ENCODE data around the gene SUGCT.
"Not testable (repeated sequence)": the region's sequence is repeated elsewhere in the genome, so short reads cannot be mapped to it uniquely, and the experiment has no call there.

The SUGCT gene

GRCh38 chr7:40134428-40135316 is at the start of gene SUGCT, which contains the start of gene MPLKIP:
TSS of gene SUGCT (plus strand) at chr7:40135005.
TSS of gene MPLKIP (minus strand) at chr7:40134622. CDS start at chr7:40134567, 55 bp downstream.
- DNase-seq (ENCODE audit: low read depth in 2 of 2) = peak; percentile 68 to 79

- no peak for DNase-seq (ENCODE audit: low read depth in 2 of 2)
These were observed 42.6 kb upstream of the SUGCT start for GRCh38 chr7:40092182-40092581.

GRCh38 chr7:40093631-40094350 is 41.0 kb upstream of the SUGCT start:
- no peak for DNase-seq (ENCODE audit: low read depth in 2 of 2)

- DNase-seq (ENCODE audit: low read depth in 2 of 2) = no peak
These were observed 39.6 kb upstream of the SUGCT start for GRCh38 chr7:40095230-40095629.

- no peak for DNase-seq (ENCODE audit: low read depth in 2 of 2)
These were observed 39.0 kb upstream of the SUGCT start for GRCh38 chr7:40095695-40096327.

GRCh38 chr7:40097728-40098127 is 37.1 kb upstream of the SUGCT start:
- DNase-seq (ENCODE audit: low read depth in 2 of 2) = no peak

GRCh38 chr7:40098810-40099209 is 36.0 kb upstream of the SUGCT start:
- DNase-seq (ENCODE audit: low read depth in 2 of 2) = no peak

GRCh38 chr7:40099837-40100236 is 35.0 kb upstream of the SUGCT start:
- DNase-seq (ENCODE audit: low read depth in 2 of 2) = no peak

- no peak for DNase-seq (ENCODE audit: low read depth in 2 of 2)
These were observed 33.6 kb upstream of the SUGCT start for GRCh38 chr7:40101201-40101600.

GRCh38 chr7:40102897-40103296 is 31.9 kb upstream of the SUGCT start:
- no peak for DNase-seq (ENCODE audit: low read depth in 2 of 2)

GRCh38 chr7:40105879-40106473 is 28.8 kb upstream of the SUGCT start:
- no peak for DNase-seq (ENCODE audit: low read depth in 2 of 2)

GRCh38 chr7:40115936-40116335 is 18.9 kb upstream of the SUGCT start:
- DNase-seq (ENCODE audit: low read depth in 2 of 2) = no peak

- DNase-seq (ENCODE audit: low read depth in 2 of 2) = not testable (repeated sequence)
These were observed 17.6 kb upstream of the SUGCT start for GRCh38 chr7:40117199-40117598.

- not testable (repeated sequence) for DNase-seq (ENCODE audit: low read depth in 2 of 2)
These were observed 16.6 kb upstream of the SUGCT start for GRCh38 chr7:40118201-40118600.

GRCh38 chr7:40120020-40120419 is 14.8 kb upstream of the SUGCT start:
- no peak for DNase-seq (ENCODE audit: low read depth in 2 of 2)

- not testable (repeated sequence) for DNase-seq (ENCODE audit: low read depth in 2 of 2)
These were observed 12.5 kb upstream of the SUGCT start for GRCh38 chr7:40122100-40122939.

GRCh38 chr7:40122940-40123254 is 11.9 kb upstream of the SUGCT start:
- DNase-seq (ENCODE audit: low read depth in 2 of 2) = no peak

GRCh38 chr7:40133561-40134427 is 1.0 kb upstream of the SUGCT start:
- DNase-seq (ENCODE audit: low read depth in 2 of 2) = no peak

- peak in 1 of 2 donors; percentile 2 for DNase-seq (ENCODE audit: low read depth in 2 of 2)
These were observed 459 bp downstream of the SUGCT start for GRCh38 chr7:40135317-40135610.

- no peak for DNase-seq (ENCODE audit: low read depth in 2 of 2)
These were observed 2.8 kb downstream of the SUGCT start for GRCh38 chr7:40137563-40137962.

All from activated CD4-positive, alpha-beta T cell treated with anti-CD3 and anti-CD28 coated beads for 24 hours (primary cell).